GM19193 (cell line): ENCODE data around the gene TMEM250.

Experiments used
- POLR2A ChIP-seq: IDR thresholded peaks from 4 replicates; pipeline ENCODE4 v1.6.1; 2011; ENCODE audit not compliant: insufficient read depth, insufficient read length; ENCODE audit errors: extremely low read depth

Gene TMEM250, protein sequence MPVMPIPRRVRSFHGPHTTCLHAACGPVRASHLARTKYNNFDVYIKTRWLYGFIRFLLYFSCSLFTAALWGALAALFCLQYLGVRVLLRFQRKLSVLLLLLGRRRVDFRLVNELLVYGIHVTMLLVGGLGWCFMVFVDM

GRCh38 chr9:136118320-136119060 lies at the start of gene TMEM250:
Gene TMEM250, minus strand, starts transcription at chr9:136118875. Its CDS starts 1,975 bp downstream, at chr9:136116900.
- peak; percentile 79 for TF ChIP-seq POLR2A

- no peak for TF ChIP-seq POLR2A
Measured at GRCh38 chr9:136163248-136163850, 44.7 kb upstream of the TMEM250 start.

- TF ChIP-seq POLR2A = no peak
Measured at GRCh38 chr9:136160995-136161610, 42.4 kb upstream of the TMEM250 start.

DNA sequence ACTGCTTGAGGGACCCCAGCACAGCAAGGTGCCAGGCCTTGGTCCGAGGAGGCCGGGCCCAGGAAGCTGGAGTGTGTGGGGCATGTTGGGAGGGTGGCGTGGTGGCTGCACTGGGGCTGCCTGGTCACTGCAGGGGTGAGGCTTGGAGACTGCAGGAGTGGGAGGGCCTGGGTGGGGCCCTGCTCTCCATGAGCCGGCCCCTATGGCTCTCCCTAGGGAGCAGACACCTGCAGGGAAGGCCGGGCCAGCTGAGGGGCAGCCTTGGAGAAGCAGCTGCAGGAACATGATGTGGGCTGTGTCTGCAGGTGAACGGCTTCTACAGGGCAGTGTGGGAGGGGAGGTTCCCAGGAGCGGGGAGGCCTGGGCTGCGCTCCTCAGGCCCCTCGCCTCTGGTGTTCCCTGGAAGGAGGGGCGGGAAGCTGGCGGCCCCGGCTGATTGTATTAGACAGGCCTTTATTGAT lies 41.7 kb upstream of the TMEM250 start:
- no peak for TF ChIP-seq POLR2A

DNA sequence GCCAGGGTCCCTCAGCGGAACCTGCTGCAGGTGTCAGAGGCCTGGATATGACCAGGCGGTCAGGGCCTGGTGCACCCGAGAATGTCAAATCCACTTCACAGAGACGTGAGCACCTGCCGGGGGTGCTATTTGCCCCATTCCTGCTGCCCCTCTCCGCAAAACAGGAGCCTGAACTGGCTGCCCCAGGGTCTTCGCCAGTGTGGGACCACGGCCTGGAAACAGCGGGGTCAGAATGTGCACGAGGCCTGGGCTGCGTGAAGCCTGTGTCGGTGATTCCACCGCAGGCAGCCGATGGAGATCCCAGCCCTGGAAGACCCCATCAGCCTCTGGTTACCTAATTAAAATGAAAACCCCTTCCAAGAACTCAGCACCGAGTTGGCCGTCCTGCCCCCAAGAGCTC lies 41.2 kb upstream of the TMEM250 start:
- no peak for TF ChIP-seq POLR2A

DNA sequence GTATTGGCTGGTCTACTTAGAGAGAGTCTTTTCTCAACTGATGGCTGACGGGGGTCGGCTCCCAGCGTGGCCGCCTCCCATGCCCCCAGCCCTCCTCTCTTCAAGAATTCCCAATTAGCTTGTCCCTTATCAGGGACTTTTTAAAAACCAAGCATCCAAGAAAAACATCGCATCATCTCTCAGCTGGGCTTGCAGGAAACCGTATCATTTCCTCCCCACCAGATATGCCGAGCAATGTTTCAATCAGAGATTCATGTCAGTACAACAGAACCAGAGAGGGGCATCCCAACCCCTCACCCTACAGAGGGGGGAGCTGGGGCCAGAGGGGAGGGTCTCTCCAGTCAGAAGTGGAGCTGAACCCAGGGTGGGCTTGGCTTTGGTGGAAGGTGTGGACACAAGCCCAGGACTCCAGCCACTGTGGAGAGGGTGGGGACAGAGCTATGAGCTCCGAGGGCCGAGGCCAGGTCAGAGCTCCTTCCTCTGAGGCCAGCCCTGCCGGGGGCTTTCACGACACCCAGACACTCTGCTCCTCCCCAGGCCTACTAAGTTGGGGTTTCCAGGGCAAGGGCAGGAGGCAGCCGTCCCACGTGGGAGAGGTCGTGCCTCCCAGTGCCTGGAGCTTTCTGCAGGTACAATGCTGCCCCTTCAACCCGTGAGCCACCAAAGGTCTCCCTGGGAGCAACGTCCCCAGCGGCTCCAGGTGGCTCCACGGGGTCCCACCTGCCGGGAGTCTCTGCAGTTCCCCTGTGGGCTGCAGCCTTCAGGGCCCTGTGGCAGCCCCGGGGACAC lies 39.0 kb upstream of the TMEM250 start:
- no peak for TF ChIP-seq POLR2A

DNA sequence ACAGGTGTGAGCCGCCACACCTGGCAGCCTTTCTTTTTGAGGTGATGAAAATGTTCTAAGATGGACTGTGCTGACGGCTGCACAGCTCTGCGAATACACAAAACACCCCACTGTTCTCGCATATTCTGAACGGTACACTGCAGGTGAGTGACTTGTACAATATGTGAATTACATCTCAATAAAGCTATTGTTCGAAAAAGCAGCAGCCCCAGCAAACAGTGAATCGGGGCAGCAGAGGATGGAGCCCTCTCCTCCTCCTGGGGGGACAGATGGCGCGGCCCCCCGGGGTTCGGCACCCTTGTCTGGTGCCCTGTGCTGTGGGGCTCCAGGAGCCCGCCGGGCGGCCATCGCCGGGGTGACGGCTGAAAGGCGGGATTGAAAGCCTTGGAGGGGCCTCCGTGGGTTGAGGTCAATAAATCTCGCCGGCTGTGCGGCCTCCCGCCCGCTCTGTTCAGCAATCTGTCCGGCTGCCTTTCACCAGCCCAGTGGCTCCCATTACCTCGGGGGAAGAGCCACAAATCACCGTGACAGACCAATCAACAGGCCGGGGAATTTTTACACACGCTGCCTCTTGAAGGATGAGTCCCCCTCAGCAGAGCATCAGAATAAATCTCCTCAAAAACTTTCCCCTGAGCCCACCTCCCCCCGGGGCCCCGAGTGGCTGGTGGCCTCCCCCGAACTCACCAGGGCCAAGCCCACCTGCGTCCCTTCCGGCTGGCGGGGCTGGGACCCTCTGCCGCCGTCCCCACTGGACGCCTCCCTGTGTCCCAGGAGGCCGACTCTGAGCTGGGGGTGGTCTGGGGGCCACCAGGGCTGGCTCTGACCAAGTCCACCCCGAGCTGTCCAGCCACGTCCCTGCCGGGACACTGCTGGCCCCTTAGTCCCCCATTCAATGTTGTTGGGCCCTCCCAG lies 37.8 kb upstream of the TMEM250 start:
- TF ChIP-seq POLR2A = no peak

DNA sequence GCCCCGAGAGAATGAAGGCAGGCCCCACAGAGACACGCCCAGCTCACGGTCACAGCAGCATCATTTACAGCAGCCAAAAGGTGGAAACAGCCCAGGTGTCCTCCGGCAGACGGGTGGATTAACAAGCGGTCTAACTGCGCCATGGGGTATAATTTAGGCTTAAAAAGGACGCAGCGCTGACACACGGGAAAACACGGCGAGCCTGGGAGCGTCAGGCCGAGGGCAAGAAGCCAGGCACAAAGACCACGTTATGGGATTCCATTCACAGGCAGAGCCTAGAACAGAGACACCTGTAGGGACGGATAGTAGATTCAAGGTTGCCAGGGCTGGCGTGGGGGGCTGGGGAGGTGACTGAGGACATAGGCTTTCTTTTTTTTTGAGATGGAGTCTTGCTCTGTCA lies 36.9 kb upstream of the TMEM250 start:
- no peak for TF ChIP-seq POLR2A

DNA sequence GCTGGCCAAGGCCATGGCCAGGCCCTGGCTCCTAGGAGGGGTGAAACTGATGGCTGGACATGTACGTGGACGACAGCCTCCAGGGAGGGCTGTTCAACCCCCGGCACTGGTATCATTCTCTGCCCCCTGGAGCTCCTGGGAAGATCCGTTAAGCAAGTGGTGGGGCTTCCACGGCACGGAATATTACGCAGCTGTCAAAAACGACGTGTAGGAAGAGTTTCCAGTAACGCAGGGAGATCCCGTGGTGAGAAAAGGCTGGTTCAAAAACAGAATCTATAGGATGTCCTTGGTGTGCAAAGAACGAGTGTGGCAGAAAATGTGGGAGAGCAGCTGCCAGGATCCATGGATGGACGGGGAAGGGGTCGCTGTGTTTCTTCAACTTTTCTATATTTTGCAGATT lies 36.3 kb upstream of the TMEM250 start:
- no peak for TF ChIP-seq POLR2A

- no peak for TF ChIP-seq POLR2A
Measured at GRCh38 chr9:136153381-136154065, 34.8 kb upstream of the TMEM250 start.

DNA sequence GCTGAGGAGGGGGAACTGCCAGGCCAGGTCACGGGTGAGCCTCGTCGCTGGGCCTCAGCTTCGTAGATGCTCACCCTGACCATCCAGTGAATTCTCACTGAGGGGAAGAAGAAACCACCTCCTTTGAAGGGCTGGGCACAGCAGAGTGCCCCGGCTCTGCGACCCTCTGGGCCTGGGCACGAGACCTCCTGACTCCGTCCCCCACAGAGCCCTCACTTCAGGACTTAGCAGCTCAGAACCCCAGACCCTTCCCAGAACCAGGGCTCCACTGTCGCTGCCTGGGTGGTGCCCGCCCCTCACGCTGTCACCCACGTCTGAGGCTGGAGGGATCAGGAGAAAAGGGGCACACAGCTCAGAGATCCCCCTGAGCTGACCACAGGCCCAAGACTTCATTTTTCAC lies 34.3 kb upstream of the TMEM250 start:
- no peak for TF ChIP-seq POLR2A

- no peak for TF ChIP-seq POLR2A
Measured at GRCh38 chr9:136152543-136152866, 33.8 kb upstream of the TMEM250 start.

DNA sequence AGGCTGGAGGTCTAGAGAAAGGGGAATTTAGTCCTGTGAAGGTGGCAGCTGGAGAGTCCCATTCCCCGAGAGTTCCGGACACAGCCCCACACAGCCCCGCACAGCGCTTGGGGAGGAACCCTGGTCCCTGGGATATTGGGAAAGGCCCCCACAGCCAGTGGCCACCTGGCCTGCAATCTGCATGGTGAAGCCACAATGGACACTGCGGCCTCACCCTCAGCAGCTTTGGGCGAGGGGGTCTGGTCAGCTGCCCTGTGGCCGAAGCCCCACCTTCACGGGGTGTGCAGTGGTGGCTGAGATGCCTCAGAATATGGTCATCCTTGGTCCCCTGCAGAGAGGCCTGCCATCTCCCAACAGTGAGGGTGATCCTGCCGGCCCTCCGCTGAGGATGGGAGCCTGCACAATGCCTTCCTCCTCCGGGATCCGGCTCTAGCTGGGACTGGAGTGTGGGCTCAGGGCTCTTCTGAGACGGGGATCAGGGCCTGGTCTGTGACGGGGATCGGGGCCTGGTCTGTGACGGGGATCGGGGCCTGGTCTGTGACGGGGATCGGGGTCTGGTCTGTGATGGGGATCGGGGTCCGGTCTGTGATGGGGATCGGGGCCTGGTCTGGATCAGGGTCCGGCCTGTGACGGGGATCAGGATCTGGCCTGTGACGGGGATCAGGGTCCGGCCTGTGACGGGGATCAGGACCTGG lies 33.3 kb upstream of the TMEM250 start:
- no peak for TF ChIP-seq POLR2A
